Epithelial cell of esophagus (primary cell): Measurements from ENCODE around the gene TSPAN3.

Source experiments
- DNase-seq: peaks from one replicate; pipeline ENCODE4 v3.0.0; 2010; ENCODE audit warnings: low read depth
- H3K4me3 ChIP-seq: 2 replicates; pipeline ENCODE4 v1.5.1; 2011; ENCODE audit warnings: mild to moderate bottlenecking, low read length, control low read depth
- CTCF ChIP-seq: IDR thresholded peaks from 2 replicates; pipeline ENCODE4 v1.5.1; 2011; ENCODE audit warnings: low read depth, mild to moderate bottlenecking, low read length, control low read depth, inconsistent platforms; ENCODE audit not compliant: insufficient read depth; ENCODE audit errors: missing control alignments

TSPAN3 gene

GRCh38 chr15:77001351-77001750, 69.6 kb downstream of the TSPAN3 start:
- no peak for TF ChIP-seq CTCF
- no peak for DNase-seq
- H3K4me3 ChIP-seq, result no peak overlapping the region

GRCh38 chr15:76999996-77000395, 70.9 kb downstream of the TSPAN3 start:
- H3K4me3 ChIP-seq, result no peak overlapping the region
- no peak for TF ChIP-seq CTCF
- DNase-seq, result no peak

- no peak for DNase-seq
- no peak overlapping the region for H3K4me3 ChIP-seq
Measured at GRCh38 chr15:76998663-76999285, 72.1 kb downstream of the TSPAN3 start.

GRCh38 chr15:76996526-76997401, 74.1 kb downstream of the TSPAN3 start:
- no peak for TF ChIP-seq CTCF
- H3K4me3 ChIP-seq, result no peak overlapping the region
- DNase-seq, result peak; percentile 48

More at GRCh38 chr15:76998663-76999285, 72.1 kb downstream of the TSPAN3 start:
- TF ChIP-seq CTCF, result no peak

- H3K4me3 ChIP-seq, result no peak overlapping the region
- no peak for DNase-seq
- TF ChIP-seq CTCF, result no peak
Measured at GRCh38 chr15:76996076-76996525, 74.8 kb downstream of the TSPAN3 start.

GRCh38 chr15:76994971-76995945, 75.7 kb downstream of the TSPAN3 start, which contains the start of gene PSTPIP1:
Gene PSTPIP1, plus strand, starts transcription at chr15:76995126. Its CDS starts 448 bp downstream, at chr15:76995574.
- no peak for TF ChIP-seq CTCF
- DNase-seq, result peak; percentile 70
- H3K4me3 ChIP-seq, result no peak within 1 kb of the TSS
